ENCODE measurements around the gene NFKBIE.

GRCh38 chr6:44245391-44245911 lies 19.9 kb downstream of the NFKBIE start:
- TF ChIP-seq CTCF (IDR thresholded peaks at IDR 0.05) (no peak), POLR2A (IDR thresholded peaks at IDR 0.05) (no peak)

Measured in uterus (tissue), 2 donors.